ENCODE results near the gene PRDX6. TPM values are rescaled to one million over a fixed set of nuclear protein-coding genes. Genes with fewer than 3 reads are reported as not detected.

Gene PRDX6
- total RNA-seq, 1 experiment from 2014 or later, result 533 TPM

DNA sequence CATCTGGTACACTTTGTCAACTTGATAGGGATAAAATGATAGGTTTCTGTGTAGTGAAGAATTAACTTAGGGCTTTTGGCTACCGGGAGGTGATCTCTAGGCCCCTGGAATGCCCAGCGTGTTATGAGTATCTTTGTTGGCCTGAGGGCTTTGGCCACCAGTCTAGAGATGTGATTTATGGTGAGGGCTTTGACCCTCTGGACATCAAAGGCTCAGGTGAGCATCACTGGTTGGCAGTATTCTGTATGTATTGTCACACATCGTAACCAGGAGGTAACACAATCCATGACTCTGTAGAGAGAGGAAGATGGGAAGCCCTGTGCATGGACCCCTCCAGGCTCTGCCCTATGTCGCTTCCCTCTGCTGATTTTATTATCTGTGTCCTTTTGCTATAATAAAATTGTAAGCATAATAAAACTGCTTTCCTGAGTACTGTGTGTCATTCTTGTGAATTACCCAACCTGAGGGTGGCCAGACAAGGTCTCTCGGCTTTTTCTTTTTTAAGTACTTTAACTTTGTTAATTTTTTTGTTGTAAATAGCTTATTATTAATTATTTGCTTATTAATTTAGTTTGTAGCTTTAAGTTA is 40.2 kb upstream of the PRDX6 start:
- no peak overlapping the region for H2BK15ac ChIP-seq (ENCODE audit: low read depth, low read length)
- no peak overlapping the region for H3K4ac ChIP-seq (ENCODE audit: low read depth, low read length)
- no peak overlapping the region for H2AFZ ChIP-seq (ENCODE audit: low read length)
- H3K56ac ChIP-seq (ENCODE audit: insufficient read length, low read depth, low read length), result no peak overlapping the region
- no peaks in the 10 kb centered on the region for H3K9me3 Mint-ChIP-seq
- H3K4me1 Mint-ChIP-seq, result peaks cover 12 to 28% of the 10 kb centered on the region in 2 experiments
- no peak overlapping the region for H2AK5ac ChIP-seq (ENCODE audit: insufficient read length, low read length)
- H3K79me1 ChIP-seq (ENCODE audit: insufficient read depth, low read depth, low read length, poor library complexity, severe bottlenecking), result no peaks in the 10 kb centered on the region
- no peak overlapping the region for H3K14ac ChIP-seq (ENCODE audit: insufficient read depth, low read length)
- no peak overlapping the region for H2BK12ac ChIP-seq (ENCODE audit: insufficient read length, low read depth, low read length)
- no peak overlapping the region for H3K27ac ChIP-seq (ENCODE audit: insufficient read length, low read depth, low read length)
- H4K91ac ChIP-seq (ENCODE audit: insufficient read length, low read depth, low read length), result no peak overlapping the region
- no peak overlapping the region for H3K18ac ChIP-seq (ENCODE audit: insufficient read length, low read depth, low read length)
- H3K27ac Mint-ChIP-seq, result peak overlapping the region in 1 of 3 experiments; percentile 62; a peak in 1 of 7 replicates
- H3K79me2 ChIP-seq (ENCODE audit: insufficient read depth, low read length), result no peaks in the 10 kb centered on the region
- no peaks in the 10 kb centered on the region for H3K27me3 ChIP-seq (ENCODE audit: insufficient read depth, low read length)
- TF ChIP-seq, protein P1, sequence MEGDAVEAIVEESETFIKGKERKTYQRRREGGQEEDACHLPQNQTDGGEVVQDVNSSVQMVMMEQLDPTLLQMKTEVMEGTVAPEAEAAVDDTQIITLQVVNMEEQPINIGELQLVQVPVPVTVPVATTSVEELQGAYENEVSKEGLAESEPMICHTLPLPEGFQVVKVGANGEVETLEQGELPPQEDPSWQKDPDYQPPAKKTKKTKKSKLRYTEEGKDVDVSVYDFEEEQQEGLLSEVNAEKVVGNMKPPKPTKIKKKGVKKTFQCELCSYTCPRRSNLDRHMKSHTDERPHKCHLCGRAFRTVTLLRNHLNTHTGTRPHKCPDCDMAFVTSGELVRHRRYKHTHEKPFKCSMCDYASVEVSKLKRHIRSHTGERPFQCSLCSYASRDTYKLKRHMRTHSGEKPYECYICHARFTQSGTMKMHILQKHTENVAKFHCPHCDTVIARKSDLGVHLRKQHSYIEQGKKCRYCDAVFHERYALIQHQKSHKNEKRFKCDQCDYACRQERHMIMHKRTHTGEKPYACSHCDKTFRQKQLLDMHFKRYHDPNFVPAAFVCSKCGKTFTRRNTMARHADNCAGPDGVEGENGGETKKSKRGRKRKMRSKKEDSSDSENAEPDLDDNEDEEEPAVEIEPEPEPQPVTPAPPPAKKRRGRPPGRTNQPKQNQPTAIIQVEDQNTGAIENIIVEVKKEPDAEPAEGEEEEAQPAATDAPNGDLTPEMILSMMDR (conservative IDR thresholded peaks at IDR 0.05), result no peak
- H4K20me1 ChIP-seq (ENCODE audit: control insufficient read depth, insufficient read depth, insufficient read length), result no peaks in the 10 kb centered on the region
- no peak overlapping the region for H3K4me2 ChIP-seq (ENCODE audit: insufficient read depth, insufficient read length, low read length)
- H2BK5ac ChIP-seq (ENCODE audit: insufficient read length, low read length), result no peak overlapping the region
- H3K9me3 ChIP-seq (ENCODE audit: control insufficient read depth, low read depth, low read length), result no peaks in the 10 kb centered on the region
- H3K4me1 ChIP-seq (ENCODE audit: insufficient read depth, low read length), result peaks cover 6% of the 10 kb centered on the region; the same call in 1 of the 2 replicates
- H2BK120ac ChIP-seq (ENCODE audit: low read depth, low read length, poor library complexity, severe bottlenecking), result no peak overlapping the region
- DNase-seq, result no peak
- H3K36me3 Mint-ChIP-seq (ENCODE audit: insufficient read depth in 1 of 3, low read depth in 3 of 3), result peaks cover 0 to 5% (median 3%) of the 10 kb centered on the region in 3 experiments; a peak in 4 of 7 replicates
- no peaks in the 10 kb centered on the region for H3K27me3 Mint-ChIP-seq (ENCODE audit: low read depth)
- WGBS (ENCODE audit: extremely low coverage, insufficient read length, low lambda C conversion rate), result no CpG with 5 or more reads among the region's 5 CpGs
- no peak overlapping the region for H3K4me3 Mint-ChIP-seq
- no peak overlapping the region for H3K9ac ChIP-seq (ENCODE audit: extremely low read depth, insufficient read length, low read length)
- no peak overlapping the region for H4K8ac ChIP-seq (replicated peaks; ENCODE audit: insufficient read length, low read depth, low read length)
- no peak overlapping the region for H3T11ph ChIP-seq (ENCODE audit: low read length)
- H3K23me2 ChIP-seq (ENCODE audit: insufficient read length, low read depth, low read length, poor library complexity, severe bottlenecking), result no peaks in the 10 kb centered on the region
- no peak overlapping the region for H2BK20ac ChIP-seq (ENCODE audit: low read depth, low read length, poor library complexity, severe bottlenecking)
- H3K23ac ChIP-seq (ENCODE audit: insufficient read length, low read depth, low read length), result no peak overlapping the region
- H4K5ac ChIP-seq (ENCODE audit: insufficient read length, low read depth, low read length), result no peak overlapping the region
